ENCODE data around the gene ERN1.

ERN1 gene

GRCh38 chr17:64155751-64156544 lies 26.0 kb upstream of the ERN1 start:
- no peaks in the 10 kb centered on the region for H3K27me3 ChIP-seq (ENCODE audit: insufficient read depth, poor library complexity, severe bottlenecking)
- TF ChIP-seq REST (IDR thresholded peaks at IDR 0.05; ENCODE audit: insufficient replicate concordance, low read depth), result no peak
- TF ChIP-seq SPI1 (IDR thresholded peaks at IDR 0.05; ENCODE audit: borderline replicate concordance, low read depth), result no peak
- TF ChIP-seq POLR2AphosphoS5 (IDR thresholded peaks at IDR 0.05; ENCODE audit: low read depth), result no peak
- TF ChIP-seq CTCF (IDR thresholded peaks at IDR 0.05; ENCODE audit: insufficient read depth, low read length), result no peak
- TF ChIP-seq GABPA (IDR thresholded peaks at IDR 0.05; ENCODE audit: low read depth), result no peak
- H3K4me3 ChIP-seq (replicated peaks; ENCODE audit: insufficient read depth, low read length), result no peak overlapping the region
- DNase-seq (ENCODE audit: low read depth in 1 of 2, low spot score in 1 of 2), result no peak
- H3K27ac ChIP-seq (replicated peaks), result no peak overlapping the region

- no peak overlapping the region for H3K27ac ChIP-seq (replicated peaks)
- no peak for TF ChIP-seq CTCF (IDR thresholded peaks at IDR 0.05; ENCODE audit: insufficient read depth, low read length)
- no peak for TF ChIP-seq REST (IDR thresholded peaks at IDR 0.05; ENCODE audit: insufficient replicate concordance, low read depth)
- no peaks in the 10 kb centered on the region for H3K27me3 ChIP-seq (ENCODE audit: insufficient read depth, poor library complexity, severe bottlenecking)
- no peak overlapping the region for H3K4me3 ChIP-seq (replicated peaks; ENCODE audit: insufficient read depth, low read length)
- no peak for DNase-seq (ENCODE audit: low read depth in 1 of 2, low spot score in 1 of 2)
Measured at GRCh38 chr17:64155129-64155528, 25.2 kb upstream of the ERN1 start.

GRCh38 chr17:64154717-64155116 lies 24.8 kb upstream of the ERN1 start:
- TF ChIP-seq CTCF (IDR thresholded peaks at IDR 0.05; ENCODE audit: insufficient read depth, low read length) (no peak), POLR2AphosphoS5 (IDR thresholded peaks at IDR 0.05; ENCODE audit: low read depth) (no peak), SPI1 (IDR thresholded peaks at IDR 0.05; ENCODE audit: borderline replicate concordance, low read depth) (no peak), REST (IDR thresholded peaks at IDR 0.05; ENCODE audit: insufficient replicate concordance, low read depth) (no peak), GABPA (IDR thresholded peaks at IDR 0.05; ENCODE audit: low read depth) (no peak)
- no peak overlapping the region for H3K4me3 ChIP-seq (replicated peaks; ENCODE audit: insufficient read depth, low read length)
- no peaks in the 10 kb centered on the region for H3K27me3 ChIP-seq (ENCODE audit: insufficient read depth, poor library complexity, severe bottlenecking)
- no peak overlapping the region for H3K27ac ChIP-seq (replicated peaks)
- no peak for DNase-seq (ENCODE audit: low read depth in 1 of 2, low spot score in 1 of 2)

All from HL-60 (cell line).